Measurements from ENCODE around the gene GALNT10. TPM values are rescaled to one million over a fixed set of nuclear protein-coding genes. Genes with fewer than 3 reads are reported as not detected.

The GALNT10 gene
- total and polyA plus RNA-seq, 2 experiments from 2014 or later: 3.2 to 12.9 TPM

- no peaks in the 10 kb centered on the region for H3F3A ChIP-seq (replicated peaks; ENCODE audit: low read depth)
- Mint-ChIP-seq H3K4me3 (no peak overlapping the region), H3K27ac (no peak overlapping the region), H3K36me3 (ENCODE audit: low read depth) (peaks cover 41% of the 10 kb centered on the region), H3K4me1 (no peaks in the 10 kb centered on the region), H3K9me3 (no peaks in the 10 kb centered on the region; the same call in 2 of the 3 replicates), H3K27me3 (ENCODE audit: insufficient read depth, low read depth, poor library complexity) (peaks cover 1% of the 10 kb centered on the region)
- no peaks in the 10 kb centered on the region for H3K9me2 ChIP-seq (ENCODE audit: insufficient read depth)
- ATAC-seq: no peak
- H3K4me1 ChIP-seq (ENCODE audit: insufficient read depth): no peaks in the 10 kb centered on the region
- no peaks in the 10 kb centered on the region for H3K27me3 ChIP-seq (ENCODE audit: insufficient read depth)
- H4K20me1 ChIP-seq (replicated peaks; ENCODE audit: insufficient read depth): no peaks in the 10 kb centered on the region; the same call in 1 of the 2 replicates
- no peak for TF ChIP-seq CREB1 (CRISPR knock-in tag; IDR thresholded peaks at IDR 0.05; ENCODE audit: low read depth)
- no peak for TF ChIP-seq EZH2 (IDR thresholded peaks at IDR 0.05; ENCODE audit: low read depth, unreplicated experiment)
- no peak for TF ChIP-seq POLR2AphosphoS5 (IDR thresholded peaks at IDR 0.05; ENCODE audit: low read depth)
- no peak for TF ChIP-seq EZH2phosphoT487 (IDR thresholded peaks at IDR 0.05; ENCODE audit: unreplicated experiment)
- TF ChIP-seq CTCF (conservative IDR thresholded peaks at IDR 0.05; ENCODE audit: low read depth in 2 of 2): no peak
- TF ChIP-seq JUNB (IDR thresholded peaks at IDR 0.05; ENCODE audit: unreplicated experiment): no peak
- no peak for TF ChIP-seq STAT1 (IDR thresholded peaks at IDR 0.05; ENCODE audit: unreplicated experiment)
- TF ChIP-seq, protein P1, sequence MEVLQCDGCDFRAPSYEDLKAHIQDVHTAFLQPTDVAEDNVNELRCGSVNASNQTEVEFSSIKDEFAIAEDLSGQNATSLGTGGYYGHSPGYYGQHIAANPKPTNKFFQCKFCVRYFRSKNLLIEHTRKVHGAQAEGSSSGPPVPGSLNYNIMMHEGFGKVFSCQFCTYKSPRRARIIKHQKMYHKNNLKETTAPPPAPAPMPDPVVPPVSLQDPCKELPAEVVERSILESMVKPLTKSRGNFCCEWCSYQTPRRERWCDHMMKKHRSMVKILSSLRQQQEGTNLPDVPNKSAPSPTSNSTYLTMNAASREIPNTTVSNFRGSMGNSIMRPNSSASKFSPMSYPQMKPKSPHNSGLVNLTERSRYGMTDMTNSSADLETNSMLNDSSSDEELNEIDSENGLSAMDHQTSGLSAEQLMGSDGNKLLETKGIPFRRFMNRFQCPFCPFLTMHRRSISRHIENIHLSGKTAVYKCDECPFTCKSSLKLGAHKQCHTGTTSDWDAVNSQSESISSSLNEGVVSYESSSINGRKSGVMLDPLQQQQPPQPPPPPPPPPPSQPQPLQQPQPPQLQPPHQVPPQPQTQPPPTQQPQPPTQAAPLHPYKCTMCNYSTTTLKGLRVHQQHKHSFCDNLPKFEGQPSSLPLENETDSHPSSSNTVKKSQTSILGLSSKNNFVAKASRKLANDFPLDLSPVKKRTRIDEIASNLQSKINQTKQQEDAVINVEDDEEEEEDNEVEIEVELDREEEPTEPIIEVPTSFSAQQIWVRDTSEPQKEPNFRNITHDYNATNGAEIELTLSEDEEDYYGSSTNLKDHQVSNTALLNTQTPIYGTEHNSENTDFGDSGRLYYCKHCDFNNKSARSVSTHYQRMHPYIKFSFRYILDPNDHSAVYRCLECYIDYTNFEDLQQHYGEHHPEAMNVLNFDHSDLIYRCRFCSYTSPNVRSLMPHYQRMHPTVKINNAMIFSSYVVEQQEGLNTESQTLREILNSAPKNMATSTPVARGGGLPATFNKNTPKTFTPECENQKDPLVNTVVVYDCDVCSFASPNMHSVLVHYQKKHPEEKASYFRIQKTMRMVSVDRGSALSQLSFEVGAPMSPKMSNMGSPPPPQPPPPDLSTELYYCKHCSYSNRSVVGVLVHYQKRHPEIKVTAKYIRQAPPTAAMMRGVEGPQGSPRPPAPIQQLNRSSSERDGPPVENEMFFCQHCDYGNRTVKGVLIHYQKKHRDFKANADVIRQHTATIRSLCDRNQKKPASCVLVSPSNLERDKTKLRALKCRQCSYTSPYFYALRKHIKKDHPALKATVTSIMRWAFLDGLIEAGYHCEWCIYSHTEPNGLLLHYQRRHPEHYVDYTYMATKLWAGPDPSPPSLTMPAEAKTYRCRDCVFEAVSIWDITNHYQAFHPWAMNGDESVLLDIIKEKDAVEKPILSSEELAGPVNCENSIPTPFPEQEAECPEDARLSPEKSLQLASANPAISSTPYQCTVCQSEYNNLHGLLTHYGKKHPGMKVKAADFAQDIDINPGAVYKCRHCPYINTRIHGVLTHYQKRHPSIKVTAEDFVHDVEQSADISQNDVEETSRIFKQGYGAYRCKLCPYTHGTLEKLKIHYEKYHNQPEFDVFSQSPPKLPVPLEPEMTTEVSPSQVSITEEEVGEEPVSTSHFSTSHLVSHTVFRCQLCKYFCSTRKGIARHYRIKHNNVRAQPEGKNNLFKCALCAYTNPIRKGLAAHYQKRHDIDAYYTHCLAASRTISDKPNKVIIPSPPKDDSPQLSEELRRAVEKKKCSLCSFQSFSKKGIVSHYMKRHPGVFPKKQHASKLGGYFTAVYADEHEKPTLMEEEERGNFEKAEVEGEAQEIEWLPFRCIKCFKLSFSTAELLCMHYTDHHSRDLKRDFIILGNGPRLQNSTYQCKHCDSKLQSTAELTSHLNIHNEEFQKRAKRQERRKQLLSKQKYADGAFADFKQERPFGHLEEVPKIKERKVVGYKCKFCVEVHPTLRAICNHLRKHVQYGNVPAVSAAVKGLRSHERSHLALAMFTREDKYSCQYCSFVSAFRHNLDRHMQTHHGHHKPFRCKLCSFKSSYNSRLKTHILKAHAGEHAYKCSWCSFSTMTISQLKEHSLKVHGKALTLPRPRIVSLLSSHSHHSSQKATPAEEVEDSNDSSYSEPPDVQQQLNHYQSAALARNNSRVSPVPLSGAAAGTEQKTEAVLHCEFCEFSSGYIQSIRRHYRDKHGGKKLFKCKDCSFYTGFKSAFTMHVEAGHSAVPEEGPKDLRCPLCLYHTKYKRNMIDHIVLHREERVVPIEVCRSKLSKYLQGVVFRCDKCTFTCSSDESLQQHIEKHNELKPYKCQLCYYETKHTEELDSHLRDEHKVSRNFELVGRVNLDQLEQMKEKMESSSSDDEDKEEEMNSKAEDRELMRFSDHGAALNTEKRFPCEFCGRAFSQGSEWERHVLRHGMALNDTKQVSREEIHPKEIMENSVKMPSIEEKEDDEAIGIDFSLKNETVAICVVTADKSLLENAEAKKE (CRISPR knock-in tag; IDR thresholded peaks at IDR 0.05): no peak
- no peak for TF ChIP-seq NANOG (IDR thresholded peaks at IDR 0.05; ENCODE audit: borderline replicate concordance)
- TF ChIP-seq, protein P2, sequence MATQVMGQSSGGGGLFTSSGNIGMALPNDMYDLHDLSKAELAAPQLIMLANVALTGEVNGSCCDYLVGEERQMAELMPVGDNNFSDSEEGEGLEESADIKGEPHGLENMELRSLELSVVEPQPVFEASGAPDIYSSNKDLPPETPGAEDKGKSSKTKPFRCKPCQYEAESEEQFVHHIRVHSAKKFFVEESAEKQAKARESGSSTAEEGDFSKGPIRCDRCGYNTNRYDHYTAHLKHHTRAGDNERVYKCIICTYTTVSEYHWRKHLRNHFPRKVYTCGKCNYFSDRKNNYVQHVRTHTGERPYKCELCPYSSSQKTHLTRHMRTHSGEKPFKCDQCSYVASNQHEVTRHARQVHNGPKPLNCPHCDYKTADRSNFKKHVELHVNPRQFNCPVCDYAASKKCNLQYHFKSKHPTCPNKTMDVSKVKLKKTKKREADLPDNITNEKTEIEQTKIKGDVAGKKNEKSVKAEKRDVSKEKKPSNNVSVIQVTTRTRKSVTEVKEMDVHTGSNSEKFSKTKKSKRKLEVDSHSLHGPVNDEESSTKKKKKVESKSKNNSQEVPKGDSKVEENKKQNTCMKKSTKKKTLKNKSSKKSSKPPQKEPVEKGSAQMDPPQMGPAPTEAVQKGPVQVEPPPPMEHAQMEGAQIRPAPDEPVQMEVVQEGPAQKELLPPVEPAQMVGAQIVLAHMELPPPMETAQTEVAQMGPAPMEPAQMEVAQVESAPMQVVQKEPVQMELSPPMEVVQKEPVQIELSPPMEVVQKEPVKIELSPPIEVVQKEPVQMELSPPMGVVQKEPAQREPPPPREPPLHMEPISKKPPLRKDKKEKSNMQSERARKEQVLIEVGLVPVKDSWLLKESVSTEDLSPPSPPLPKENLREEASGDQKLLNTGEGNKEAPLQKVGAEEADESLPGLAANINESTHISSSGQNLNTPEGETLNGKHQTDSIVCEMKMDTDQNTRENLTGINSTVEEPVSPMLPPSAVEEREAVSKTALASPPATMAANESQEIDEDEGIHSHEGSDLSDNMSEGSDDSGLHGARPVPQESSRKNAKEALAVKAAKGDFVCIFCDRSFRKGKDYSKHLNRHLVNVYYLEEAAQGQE (IDR thresholded peaks at IDR 0.05; ENCODE audit: unreplicated experiment): no peak
- no peak for TF ChIP-seq ZNF331 (CRISPR knock-in tag; IDR thresholded peaks at IDR 0.05; ENCODE audit: low read depth)
- TF ChIP-seq ZNF114 (CRISPR knock-in tag; IDR thresholded peaks at IDR 0.05): no peak
- TF ChIP-seq ETS1 (IDR thresholded peaks at IDR 0.05): no peak
- peaks cover 20% of the 10 kb centered on the region; the same call in 1 of the 2 replicates for H3K36me3 ChIP-seq (ENCODE audit: insufficient read depth)
- H2AFZ ChIP-seq: no peak overlapping the region
- no peak overlapping the region for H3K4me2 ChIP-seq
- H3K4me3 ChIP-seq: no peak overlapping the region
- no peak overlapping the region for H3K27ac ChIP-seq (ENCODE audit: low read depth)
- no peaks in the 10 kb centered on the region for H3K79me2 ChIP-seq (replicated peaks; ENCODE audit: insufficient read depth)
- no peak for DNase-seq (ENCODE audit: low spot score)
These were observed 246.9 kb downstream of the GALNT10 start for GRCh38 chr5:154437281-154437965.

Data from GM23338 (cell line).